Breast epithelium (tissue), 4 donors: Measurements from ENCODE around the gene LAMC2. TPM values are rescaled to one million over a fixed set of nuclear protein-coding genes. Genes with fewer than 3 reads are reported as not detected.
A peak's percentile ranks its signal among the peaks of the same experiment; 100 is the strongest.

ENCODE experiments used
- DNase-seq, 2 donors: peaks; one replicate each; pipeline ENCODE4 v3.0.0-alpha.2; 2019; ENCODE audit warnings: low spot score in 2 of 2
- H3K27ac ChIP-seq, 2 donors: fragments of 200-600 bp; sonication (generic) in 1 of 2; one replicate each; pipeline ENCODE4 v1.5.1; 2016 to 2019; ENCODE audit warnings: mild to moderate bottlenecking in 1 of 2
- H3K27me3 ChIP-seq, 2 donors: fragments of 200-600 bp; sonication (generic) in 1 of 2; one replicate each; pipeline versions ENCODE4 v1.5.1 to v1.6.0; 2017 to 2019; ENCODE audit warnings: control low read depth in 1 of 2, mild to moderate bottlenecking in 1 of 2
- H3K36me3 ChIP-seq: fragments of 200-600 bp; one replicate; pipeline ENCODE4 v1.5.1; 2019
- H3K4me1 ChIP-seq, 2 donors: fragments of 200-600 bp; sonication (generic); one replicate each; pipeline ENCODE4 v1.5.1; 2016 to 2019; ENCODE audit warnings: control low read depth in 1 of 2
- H3K4me3 ChIP-seq, 3 donors: fragments of 200-600 bp; sonication (generic); 1 replicate in 2 of 3; 2 replicates in 1 of 3; pipeline ENCODE4 v1.5.1; 2016 to 2019; ENCODE audit warnings: mild to moderate bottlenecking in 3 of 3, moderate library complexity in 2 of 3
- H3K9me3 ChIP-seq, 2 donors: fragments of 200-600 bp; sonication (generic) in 1 of 2; one replicate each; pipeline ENCODE4 v1.5.1; 2016 to 2019; ENCODE audit warnings: control low read depth in 1 of 2
- CTCF ChIP-seq, 3 donors: fragments of 450-650 bp; IDR thresholded peaks; one replicate each; pipeline ENCODE4 v1.5.1; 2016 to 2017; ENCODE audit warnings: antibody characterized with exemption in 3 of 3, mild to moderate bottlenecking in 3 of 3, moderate library complexity in 3 of 3
- POLR2A ChIP-seq: fragments of 450-650 bp; IDR thresholded peaks from one replicate; pipeline ENCODE4 v1.6.1; 2016; ENCODE audit warnings: antibody characterized with exemption, mild to moderate bottlenecking, moderate library complexity
- POLR2AphosphoS5 ChIP-seq, 3 donors: sonication (generic); formaldehyde crosslinking; IDR thresholded peaks; one replicate each; pipeline ENCODE4 v1.6.1; 2017; ENCODE audit warnings: antibody characterized with exemption in 3 of 3
- intact Hi-C: fragments of 100-400 bp; cut with DNase I; formaldehyde crosslinking; loops from one replicate; pipeline ENCODE4 v1.15.1; 2023; ENCODE audit warnings: low total_unique reads
- total RNA-seq, 3 donors: library from RNA; depleted of rRNA; stranded (reverse); fragments of >200 nt; gene quantifications; one replicate each; pipeline ENCODE4 v1.1.0, GENCODE V29; 2016

LAMC2 gene
- total RNA-seq, 3 donors from 2014 or later: 3.0 to 20.3 (median 16.4) TPM

DNA sequence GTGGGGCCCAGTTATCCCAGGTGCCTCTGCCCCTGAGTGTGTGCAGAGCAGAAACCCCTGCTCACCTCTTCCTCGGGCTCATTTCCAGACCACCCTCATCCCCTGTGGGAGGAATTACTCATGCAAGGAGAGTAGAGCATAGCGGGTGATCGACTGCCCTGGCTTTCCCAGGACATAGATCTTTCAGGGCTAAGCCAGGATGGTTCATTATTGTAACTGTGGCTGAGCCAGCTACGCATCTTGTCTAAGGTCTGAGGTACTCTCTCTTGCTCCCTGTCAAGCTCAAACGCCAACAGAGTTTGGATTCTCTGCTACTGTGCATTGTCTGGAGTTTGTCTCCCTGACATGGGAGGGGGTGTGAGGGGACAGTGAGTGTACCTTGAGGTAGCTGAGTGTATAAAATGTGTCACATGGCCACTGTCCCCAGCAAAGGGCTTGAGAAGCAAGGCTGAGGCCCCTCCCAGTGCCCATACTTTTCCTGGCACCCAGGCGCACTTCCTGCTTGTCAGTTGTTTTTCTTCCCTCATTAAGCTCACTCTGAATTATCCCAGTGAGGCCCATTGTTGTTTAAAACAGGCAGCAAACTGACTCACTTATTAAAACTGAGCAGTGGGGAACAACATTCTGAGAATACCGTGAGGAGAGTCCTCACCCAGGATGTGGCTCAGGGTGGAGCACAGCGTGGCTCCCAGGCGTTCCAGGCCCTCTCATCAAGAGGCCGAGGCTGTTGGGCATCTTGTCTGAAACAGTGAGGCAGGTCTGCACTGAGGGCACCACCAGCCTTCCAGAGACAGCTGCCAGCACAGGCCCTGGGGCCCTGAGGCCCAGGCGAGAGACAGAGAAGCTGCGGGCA lies 92.9 kb downstream of the LAMC2 start:
- no peak for DNase-seq
- Histone ChIP-seq H3K4me1 (peaks cover 4 to 13% of the 10 kb centered on the region in 2 donors), H3K9me3 (no peaks in the 10 kb centered on the region), H3K4me3 (no peak overlapping the region), H3K27ac (peak overlapping the region; percentile 52 to 77), H3K27me3 (no peaks in the 10 kb centered on the region), H3K36me3 (no peaks in the 10 kb centered on the region)
- no peak for TF ChIP-seq CTCF (IDR thresholded peaks at IDR 0.05)
- TF ChIP-seq POLR2A: no peak
- TF ChIP-seq POLR2AphosphoS5 (IDR thresholded peaks at IDR 0.05): no peak
- intact Hi-C loops: no loop called here

- Histone ChIP-seq H3K36me3 (no peaks in the 10 kb centered on the region), H3K27me3 (no peaks in the 10 kb centered on the region), H3K27ac (peak overlapping the region; percentile 52 to 77), H3K9me3 (no peaks in the 10 kb centered on the region), H3K4me3 (no peak overlapping the region), H3K4me1 (peaks cover 4 to 13% of the 10 kb centered on the region in 2 donors)
- DNase-seq: no peak
- intact Hi-C loops: no loop called here
- no peak for TF ChIP-seq CTCF (IDR thresholded peaks at IDR 0.05)
- no peak for TF ChIP-seq POLR2A
- TF ChIP-seq POLR2AphosphoS5 (IDR thresholded peaks at IDR 0.05): no peak
These were observed 93.8 kb downstream of the LAMC2 start for GRCh38 chr1:183279835-183280234.

DNA sequence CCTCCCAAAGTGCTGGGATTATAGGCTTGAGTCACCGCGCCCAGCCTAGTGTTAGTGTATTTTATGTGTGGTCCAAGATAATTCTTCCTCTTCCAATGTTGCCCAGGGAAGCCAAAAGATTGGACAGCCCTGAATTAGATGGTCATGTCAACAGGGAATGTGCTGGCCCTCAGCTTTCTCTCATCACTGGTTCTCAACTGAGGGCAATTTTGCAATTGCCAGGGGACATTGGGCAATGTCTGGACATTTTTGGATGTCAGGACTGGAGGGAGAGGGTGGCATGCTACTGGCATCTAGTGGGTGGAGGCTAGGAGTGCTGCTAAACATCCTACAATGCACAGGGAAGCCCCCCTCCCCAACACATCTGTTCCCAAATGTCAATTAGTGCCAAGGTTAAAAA lies 95.0 kb downstream of the LAMC2 start:
- DNase-seq: no peak
- no peaks in the 10 kb centered on the region for H3K27me3 ChIP-seq
- H3K4me3 ChIP-seq: no peak overlapping the region
- intact Hi-C loops: no loop called here
- peak overlapping the region; percentile 77 to 86 for H3K27ac ChIP-seq
- no peaks in the 10 kb centered on the region for H3K9me3 ChIP-seq
- no peak for TF ChIP-seq POLR2A
- no peak for TF ChIP-seq CTCF (IDR thresholded peaks at IDR 0.05)
- TF ChIP-seq POLR2AphosphoS5 (IDR thresholded peaks at IDR 0.05): peak in 2 of 3 donors; percentile 14 to 46
- no peaks in the 10 kb centered on the region for H3K36me3 ChIP-seq
- peaks cover 4 to 13% of the 10 kb centered on the region in 2 donors for H3K4me1 ChIP-seq

DNA sequence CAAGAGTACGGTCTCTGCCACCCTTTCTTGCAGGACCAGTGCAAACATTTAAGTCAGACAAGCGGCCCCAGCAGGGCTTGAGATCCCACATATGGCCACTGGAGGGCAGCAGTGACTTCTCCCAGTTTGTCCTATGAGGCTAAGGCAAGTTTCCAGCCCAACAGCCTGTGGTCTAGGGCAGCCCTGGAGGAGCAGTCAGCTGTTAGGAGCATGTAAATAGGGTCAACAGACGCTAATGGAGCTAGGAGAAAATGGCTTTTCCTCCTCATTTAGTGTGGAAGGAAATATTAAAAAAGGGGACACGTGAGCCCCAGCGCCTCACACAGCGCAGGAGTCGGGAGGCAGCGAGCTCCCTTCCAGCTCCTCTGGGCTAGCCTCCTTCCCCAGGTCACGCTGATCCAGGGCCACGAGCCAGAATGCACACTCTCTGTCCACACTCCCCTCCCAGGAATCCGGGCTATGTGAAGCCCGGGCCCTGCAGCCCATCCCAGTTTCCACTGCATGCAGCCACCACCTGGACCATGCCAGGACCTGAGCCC lies 95.6 kb downstream of the LAMC2 start:
- intact Hi-C loops: no loop called here
- H3K4me3 ChIP-seq: peak overlapping the region in 2 of 3 donors; percentile 17 to 39
- DNase-seq: peak; percentile 92
- TF ChIP-seq CTCF (IDR thresholded peaks at IDR 0.05): peak; percentile 87 to 93 (median 89)
- peak in 2 of 3 donors; percentile 16 to 37 for TF ChIP-seq POLR2AphosphoS5 (IDR thresholded peaks at IDR 0.05)
- TF ChIP-seq POLR2A: no peak
- H3K36me3 ChIP-seq: no peaks in the 10 kb centered on the region
- H3K4me1 ChIP-seq: peaks cover 4 to 13% of the 10 kb centered on the region in 2 donors
- no peaks in the 10 kb centered on the region for H3K9me3 ChIP-seq
- peak overlapping the region; percentile 77 to 86 for H3K27ac ChIP-seq
- no peaks in the 10 kb centered on the region for H3K27me3 ChIP-seq
